GM12878 (cell line): ENCODE measurements around the gene ZPBP2. TPM values are rescaled to one million over a fixed set of nuclear protein-coding genes. Genes with fewer than 3 reads are reported as not detected.
"Not testable (repeated sequence)": the region's sequence is repeated elsewhere in the genome, so short reads cannot be mapped to it uniquely, and the experiment has no call there.

Source experiments
- ATAC-seq: fragments of 200-7000 bp; cut with Tn5 transposase; 3 replicates; pipeline ENCODE4 v1.9.1; 2020; ENCODE audit warnings: mild to moderate bottlenecking, moderate library complexity
- BruUV-seq: library from RNA; stranded (reverse); fragments of 400-500 nt; replicated peaks from 2 replicates; lab custom pipeline; 2021; lab: Mats Ljungman, UMichigan
- CTCF ChIA-PET: fragments of 300-600 bp; sonication (Branson Sonifier 250); formaldehyde crosslinking; extraction: SDS; loops from one replicate; lab custom pipeline; 2021; ENCODE audit warnings: inconsistent platforms; lab: Yijun Ruan, JAX
- POLR2A ChIA-PET: fragments of 350-600 bp; formaldehyde crosslinking; extraction: SDS; loops from one replicate; lab custom pipeline; 2021; ENCODE audit warnings: inconsistent platforms; lab: Charles Lee
- RAD21 ChIA-PET: fragments of 300-600 bp; sonication (Branson Sonifier 250); formaldehyde crosslinking; loops from one replicate; lab custom pipeline; 2023; ENCODE audit warnings: antibody characterized with exemption; ENCODE audit not compliant: unreplicated experiment; lab: Charles Lee
- SMC1A ChIA-PET: fragments of 300-600 bp; sonication (Branson Sonifier 250); formaldehyde crosslinking; loops from one replicate; lab custom pipeline; 2023; ENCODE audit not compliant: unreplicated experiment, uncharacterized antibody; lab: Charles Lee
- DNase-seq: peaks from one replicate; pipeline ENCODE4 v3.0.0-alpha.2; 2011; ENCODE audit warnings: low read depth, low spot score
- FAIRE-seq: peaks from 3 replicates; lab custom pipeline; 2011; peaks lifted over from hg19 to GRCh38; lab: Jason Lieb, UNC
- H2AFZ ChIP-seq: 2 replicates; pipeline ENCODE4 v1.6.0; 2011; ENCODE audit warnings: low read depth, low read length, control low read depth; ENCODE audit not compliant: control insufficient read depth
- H3K27ac ChIP-seq: 2 replicates; pipeline ENCODE4 v1.5.1; 2011; ENCODE audit warnings: control low read depth; ENCODE audit not compliant: control insufficient read depth, insufficient read depth
- H3K27me3 ChIP-seq, 2 experiments: replicated peaks in 1 of 2; 2 replicates each; pipeline versions ENCODE4 v1.6.0 to v1.6.1; 2011; ENCODE audit warnings: low read length in 1 of 2; ENCODE audit not compliant: control insufficient read depth in 2 of 2, insufficient read depth in 2 of 2
- H3K36me3 ChIP-seq, 2 experiments: 2 replicates each; pipeline ENCODE4 v1.5.1; 2011; ENCODE audit warnings: low read length in 1 of 2; ENCODE audit not compliant: control insufficient read depth in 2 of 2, insufficient read depth in 2 of 2
- H3K4me1 ChIP-seq: 2 replicates; pipeline ENCODE4 v1.6.1; 2011; ENCODE audit warnings: mild to moderate bottlenecking, low read length, moderate library complexity, mixed read lengths; ENCODE audit not compliant: control insufficient read depth, insufficient read depth
- H3K4me2 ChIP-seq: 2 replicates; pipeline ENCODE4 v1.6.0; 2011; ENCODE audit warnings: control low read depth; ENCODE audit not compliant: control insufficient read depth, insufficient read depth
- H3K4me3 ChIP-seq: fragments of 200-600 bp; sonication (generic); 2 replicates; pipeline ENCODE4 v1.5.1; 2016
- H3K79me2 ChIP-seq: 2 replicates; pipeline ENCODE4 v1.6.0; 2011; ENCODE audit warnings: low read length; ENCODE audit not compliant: control insufficient read depth, insufficient read depth
- H3K9ac ChIP-seq: 2 replicates; pipeline ENCODE4 v1.8.0; 2011; ENCODE audit warnings: low read length, control low read depth, mixed read lengths; ENCODE audit not compliant: control insufficient read depth, insufficient read depth
- H3K9me3 ChIP-seq: replicated peaks from 3 replicates; pipeline ENCODE4 v1.5.1; 2011; ENCODE audit warnings: mild to moderate bottlenecking, low read length; ENCODE audit not compliant: control insufficient read depth, insufficient read depth
- H4K20me1 ChIP-seq: 2 replicates; pipeline ENCODE4 v1.6.0; 2011; ENCODE audit not compliant: control insufficient read depth, insufficient read depth
- ATF7 ChIP-seq: fragments of 450-650 bp; IDR thresholded peaks from 2 replicates; pipeline ENCODE4 v1.6.1; 2016; ENCODE audit warnings: low read depth, mild to moderate bottlenecking
- BHLHE40 ChIP-seq, 2 experiments: fragments of 450-650 bp in 1 of 2; IDR thresholded peaks; 2 replicates each; pipeline ENCODE4 v1.6.1; 2011 to 2017; ENCODE audit warnings: low read depth in 2 of 2, borderline replicate concordance in 1 of 2, improper control_type of control experiment in 1 of 2, low read length in 1 of 2, mild to moderate bottlenecking in 1 of 2
- CREM ChIP-seq: IDR thresholded peaks from 2 replicates; pipeline ENCODE4 v1.6.1; 2014; ENCODE audit warnings: antibody characterized with exemption, low read depth
- DPF2 ChIP-seq: fragments of 450-650 bp; IDR thresholded peaks from 2 replicates; pipeline ENCODE4 v1.6.1; 2017; ENCODE audit warnings: mild to moderate bottlenecking
- EP300 ChIP-seq, 2 experiments: fragments of 150-350 bp in 1 of 2; IDR thresholded peaks; 2 replicates each; pipeline ENCODE4 v1.6.1; 2011 to 2012; ENCODE audit warnings: low read depth in 2 of 2, low read length in 2 of 2, borderline replicate concordance in 1 of 2, improper control_type of control experiment in 1 of 2, inconsistent platforms in 1 of 2; ENCODE audit not compliant: control insufficient read depth in 1 of 2
- IKZF1 ChIP-seq: fragments of 450-650 bp; conservative IDR thresholded peaks from 2 replicates; pipeline ENCODE4 v1.6.1; 2017; ENCODE audit warnings: antibody characterized with exemption, mild to moderate bottlenecking
- IKZF2 ChIP-seq, 2 experiments: fragments of 450-650 bp; IDR thresholded peaks; 2 replicates each; pipeline ENCODE4 v1.6.1; 2017; ENCODE audit warnings: mild to moderate bottlenecking in 2 of 2, moderate library complexity in 2 of 2
- MEF2B ChIP-seq: fragments of 450-650 bp; IDR thresholded peaks from 2 replicates; pipeline ENCODE4 v1.6.1; 2018; ENCODE audit warnings: mild to moderate bottlenecking, moderate library complexity; ENCODE audit not compliant: partially characterized antibody, poor library complexity, severe bottlenecking
- MTA2 ChIP-seq: fragments of 450-650 bp; IDR thresholded peaks from 2 replicates; pipeline ENCODE4 v1.6.1; 2016; ENCODE audit warnings: low read depth, mild to moderate bottlenecking, moderate library complexity
- NBN ChIP-seq: fragments of 450-650 bp; IDR thresholded peaks from 2 replicates; pipeline ENCODE4 v1.6.1; 2016
- NR2F1 ChIP-seq: fragments of 450-650 bp; conservative IDR thresholded peaks from 2 replicates; pipeline ENCODE4 v1.6.1; 2017; ENCODE audit warnings: mild to moderate bottlenecking
- POU2F2 ChIP-seq: IDR thresholded peaks from 3 replicates; pipeline ENCODE4 v1.6.1; 2011; ENCODE audit warnings: low read depth, mild to moderate bottlenecking, low read length, borderline replicate concordance
- RUNX3 ChIP-seq: IDR thresholded peaks from 2 replicates; pipeline ENCODE4 v1.6.1; 2012; ENCODE audit warnings: low read length, inconsistent platforms
- ZNF687 ChIP-seq: fragments of 450-650 bp; IDR thresholded peaks from 2 replicates; pipeline ENCODE4 v1.6.1; 2017; ENCODE audit warnings: mild to moderate bottlenecking, moderate library complexity
- WGBS: methylation state at CpG from one replicate; pipeline ENCODE4 v1.1.6; 2016; ENCODE audit warnings: low lambda C conversion rate; ENCODE audit not compliant: insufficient replicate concordance, insufficient coverage; ENCODE audit errors: missing lambda C conversion rate; 5-methylcytosine and 5-hydroxymethylcytosine counted together
- in situ Hi-C: fragments of 300-500 bp; cut with MboI; formaldehyde crosslinking; loops from 9 replicates; pipeline ENCODE4 v1.14.3; 2018; ENCODE audit warnings: mixed read lengths
- intact Hi-C: fragments of 100-400 bp; cut with micrococcal nuclease; formaldehyde crosslinking; loops from one replicate; pipeline ENCODE4 v1.14.2; 2022; ENCODE audit not compliant: unreplicated experiment
- polyA plus RNA-seq, 11 experiments: library from polyadenylated mRNA; depleted of rRNA in 4 of 11; unstranded in 6 of 11; stranded (reverse) in 5 of 11; fragments of >200 nt; fragmentation: Nextera tagmentation in 4 of 11; fragmentation: Illumina TruSeq in 1 of 11; extraction: Ambion mirVana in 4 of 11; extraction: Trizol in 1 of 11; gene quantifications; 1 replicate in 1 of 11; 2 replicates in 10 of 11; pipeline versions ENCODE4 v1.2.1 to v1.2.3, GENCODE V29; 2011 to 2016; ENCODE audit warnings: inconsistent platforms in 2 of 11, missing spikeins in 2 of 11, low read depth in 1 of 11
- total RNA-seq, 4 experiments: library from RNA; depleted of rRNA in 3 of 4; stranded (reverse); fragments of >200 nt in 3 of 4; fragmentation: Illumina TruSeq in 1 of 4; extraction: Trizol in 1 of 4; gene quantifications; 2 replicates each; pipeline versions ENCODE4 v1.2.1 to v1.2.3, GENCODE V29; 2013 to 2021
- TF ChIP-seq, protein P1 (sequence below): fragments of 450-650 bp; IDR thresholded peaks from 2 replicates; pipeline ENCODE4 v1.6.1; 2016; ENCODE audit warnings: mild to moderate bottlenecking

Gene ZPBP2
- total and polyA plus RNA-seq, 10 of the 15 experiments (the other 5 are each of a cell fraction or from before 2014, with no cell fraction given): 0.33 to 1.0 (median 0.58) TPM

- intact Hi-C loops, H2AFZ ChIP-seq, H3K79me2 ChIP-seq, H3K4me1 ChIP-seq, in situ Hi-C loops, H3K36me3 ChIP-seq, H3K27ac ChIP-seq, H3K4me3 ChIP-seq, BruUV-seq, H3K9ac ChIP-seq, FAIRE-seq: not testable (repeated sequence)
- POLR2A ChIA-PET: interaction anchor here (1.1 kb wide), 1 partner anchor 91 kb away, joined by 7 read pairs; no protein-coding TSS in a partner anchor
- WGBS: 31% methylated on average over 5 of the region's 5 CpGs
- SMC1A ChIA-PET: interaction anchor here (0.9 to 1.7 kb wide), 3 partner anchors 10 to 16 kb away, joined by 3 to 9 read pairs (median 3); no protein-coding TSS in a partner anchor
- CTCF ChIA-PET: interaction anchor here (1.0 to 1.4 kb wide), 2 partner anchors 13 to 94 kb away, joined by 3 to 5 read pairs; partner anchors contain the start of gene PSMD3
- peak; percentile 85 for ATAC-seq
- TF ChIP-seq, protein P1, sequence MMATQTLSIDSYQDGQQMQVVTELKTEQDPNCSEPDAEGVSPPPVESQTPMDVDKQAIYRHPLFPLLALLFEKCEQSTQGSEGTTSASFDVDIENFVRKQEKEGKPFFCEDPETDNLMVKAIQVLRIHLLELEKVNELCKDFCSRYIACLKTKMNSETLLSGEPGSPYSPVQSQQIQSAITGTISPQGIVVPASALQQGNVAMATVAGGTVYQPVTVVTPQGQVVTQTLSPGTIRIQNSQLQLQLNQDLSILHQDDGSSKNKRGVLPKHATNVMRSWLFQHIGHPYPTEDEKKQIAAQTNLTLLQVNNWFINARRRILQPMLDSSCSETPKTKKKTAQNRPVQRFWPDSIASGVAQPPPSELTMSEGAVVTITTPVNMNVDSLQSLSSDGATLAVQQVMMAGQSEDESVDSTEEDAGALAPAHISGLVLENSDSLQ: 0 out of 2 replicates have a peak, but pooled peaks have one; percentile 5
- TF ChIP-seq POU2F2 (peak; percentile 74; the same call in 1 of the 3 replicates), IKZF1 (peak; percentile 47), DPF2 (peak; percentile 18; the same call in 1 of the 2 replicates), BHLHE40 (IDR thresholded peaks at IDR 0.05; ENCODE audit: borderline replicate concordance in 1 of 2, low read depth in 2 of 2, low read length in 1 of 2) (peak; percentile 26 to 83; a peak in 3 of 4 replicates), NR2F1 (peak; percentile 52; the same call in 1 of the 2 replicates), NBN (0 out of 2 replicates have a peak, but pooled peaks have one; percentile 45), MTA2 (peak; percentile 87), EP300 (IDR thresholded peaks at IDR 0.05; ENCODE audit: borderline replicate concordance in 1 of 2, control insufficient read depth in 1 of 2, low read depth in 2 of 2, low read length in 2 of 2) (peak in 1 of 2 experiments; percentile 51; a peak in 1 of 4 replicates), CREM (peak; percentile 42; the same call in 1 of the 2 replicates), ATF7 (peak; percentile 85), MEF2B (peak; percentile 45), RUNX3 (peak; percentile 35; the same call in 1 of the 2 replicates), ZNF687 (0 out of 2 replicates have a peak, but pooled peaks have one; percentile 25), IKZF2 (IDR thresholded peaks at IDR 0.05) (peak; percentile 58 to 70; a peak in 3 of 4 replicates)
- TF ChIP-seq, all 136 proteins: peak for 15; not testable (repeated sequence) for 121
- H3K4me2 ChIP-seq, H4K20me1 ChIP-seq, RAD21 ChIA-PET, H3K9me3 ChIP-seq, H3K27me3 ChIP-seq, DNase-seq: not testable (repeated sequence)
Observed at GRCh38 chr17:39886102-39886501, 18.1 kb downstream of the ZPBP2 start.
